PFSK-1 (cell line): ENCODE data around the gene EXOSC2.

Source experiments
- FOXP2 ChIP-seq: optimal IDR thresholded peaks from 2 replicates; pipeline ENCODE3; 2011; ENCODE audit warnings: borderline replicate concordance, control low read depth, inconsistent platforms; ENCODE audit not compliant: insufficient read depth; ENCODE audit errors: extremely low read length, extremely low read depth
- POLR2AphosphoS5 ChIP-seq: IDR thresholded peaks from 2 replicates; pipeline ENCODE4 v1.6.1; 2012; ENCODE audit warnings: low read depth, mild to moderate bottlenecking, control low read depth, low read length, moderate library complexity
- SIN3A ChIP-seq: IDR thresholded peaks from 2 replicates; pipeline ENCODE4 v1.6.1; 2012; ENCODE audit warnings: mild to moderate bottlenecking, low read length, moderate library complexity, borderline replicate concordance; ENCODE audit not compliant: insufficient read depth
- TAF1 ChIP-seq: IDR thresholded peaks from 2 replicates; pipeline ENCODE4 v1.6.1; 2012; ENCODE audit warnings: low read length, control low read depth, borderline replicate concordance; ENCODE audit not compliant: insufficient read depth
- TF ChIP-seq, protein P1 (sequence below), 2 experiments: IDR thresholded peaks; 2 replicates each; pipeline versions ENCODE4 v1.6.1 to v1.8.0; 2011 to 2012; ENCODE audit warnings: low read depth in 2 of 2, low read length in 2 of 2, control low read depth in 1 of 2, inconsistent platforms in 1 of 2, mild to moderate bottlenecking in 1 of 2, moderate library complexity in 1 of 2; ENCODE audit not compliant: insufficient read depth in 1 of 2

The EXOSC2 gene

DNA sequence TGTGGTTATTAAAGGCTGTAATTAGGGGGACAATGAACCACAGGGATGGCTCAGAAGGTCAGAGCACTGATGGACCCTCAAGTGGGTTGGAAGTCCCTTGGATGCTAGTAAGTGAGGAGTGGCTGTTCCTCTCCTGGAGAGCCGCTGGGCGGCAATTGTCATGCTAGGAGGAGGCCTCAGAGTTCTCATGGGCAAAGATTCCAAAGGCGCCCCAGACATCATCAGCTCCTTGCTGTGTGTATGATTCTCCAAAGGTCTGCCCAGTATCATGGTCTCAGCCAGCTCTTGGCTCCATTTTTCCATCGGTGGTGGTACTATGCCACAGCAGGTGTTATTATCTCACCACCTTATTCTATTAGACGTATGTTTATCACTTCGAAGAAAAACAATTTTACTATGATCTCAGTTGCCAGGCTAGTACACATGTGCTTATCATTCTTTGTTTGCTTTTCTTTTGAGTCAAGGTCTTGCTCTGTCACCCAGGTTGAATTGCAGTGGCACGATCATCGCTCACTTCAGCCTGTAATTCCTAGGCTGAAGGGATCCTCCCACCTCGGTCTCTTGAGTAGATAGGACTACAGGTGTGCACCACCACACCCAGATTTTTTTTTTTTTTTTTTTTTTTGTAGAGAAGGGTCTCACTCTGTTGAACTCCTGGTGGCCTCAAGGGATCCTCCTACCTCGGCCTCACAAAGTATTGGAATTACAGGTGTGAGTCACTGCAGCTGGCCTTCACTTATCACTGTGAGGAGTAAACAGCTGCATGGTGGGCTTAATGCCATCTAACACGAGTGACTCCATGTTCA, 46.8 kb downstream of the EXOSC2 start:
- TF ChIP-seq POLR2AphosphoS5 (no peak), FOXP2 (no peak), TAF1 (no peak), SIN3A (no peak)
- TF ChIP-seq, protein P1, sequence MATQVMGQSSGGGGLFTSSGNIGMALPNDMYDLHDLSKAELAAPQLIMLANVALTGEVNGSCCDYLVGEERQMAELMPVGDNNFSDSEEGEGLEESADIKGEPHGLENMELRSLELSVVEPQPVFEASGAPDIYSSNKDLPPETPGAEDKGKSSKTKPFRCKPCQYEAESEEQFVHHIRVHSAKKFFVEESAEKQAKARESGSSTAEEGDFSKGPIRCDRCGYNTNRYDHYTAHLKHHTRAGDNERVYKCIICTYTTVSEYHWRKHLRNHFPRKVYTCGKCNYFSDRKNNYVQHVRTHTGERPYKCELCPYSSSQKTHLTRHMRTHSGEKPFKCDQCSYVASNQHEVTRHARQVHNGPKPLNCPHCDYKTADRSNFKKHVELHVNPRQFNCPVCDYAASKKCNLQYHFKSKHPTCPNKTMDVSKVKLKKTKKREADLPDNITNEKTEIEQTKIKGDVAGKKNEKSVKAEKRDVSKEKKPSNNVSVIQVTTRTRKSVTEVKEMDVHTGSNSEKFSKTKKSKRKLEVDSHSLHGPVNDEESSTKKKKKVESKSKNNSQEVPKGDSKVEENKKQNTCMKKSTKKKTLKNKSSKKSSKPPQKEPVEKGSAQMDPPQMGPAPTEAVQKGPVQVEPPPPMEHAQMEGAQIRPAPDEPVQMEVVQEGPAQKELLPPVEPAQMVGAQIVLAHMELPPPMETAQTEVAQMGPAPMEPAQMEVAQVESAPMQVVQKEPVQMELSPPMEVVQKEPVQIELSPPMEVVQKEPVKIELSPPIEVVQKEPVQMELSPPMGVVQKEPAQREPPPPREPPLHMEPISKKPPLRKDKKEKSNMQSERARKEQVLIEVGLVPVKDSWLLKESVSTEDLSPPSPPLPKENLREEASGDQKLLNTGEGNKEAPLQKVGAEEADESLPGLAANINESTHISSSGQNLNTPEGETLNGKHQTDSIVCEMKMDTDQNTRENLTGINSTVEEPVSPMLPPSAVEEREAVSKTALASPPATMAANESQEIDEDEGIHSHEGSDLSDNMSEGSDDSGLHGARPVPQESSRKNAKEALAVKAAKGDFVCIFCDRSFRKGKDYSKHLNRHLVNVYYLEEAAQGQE (IDR thresholded peaks at IDR 0.05; ENCODE audit: insufficient read depth in 1 of 2, low read depth in 2 of 2, low read length in 2 of 2), result no peak

- no peak for TF ChIP-seq FOXP2
- no peak for TF ChIP-seq TAF1
- TF ChIP-seq, protein P1 (IDR thresholded peaks at IDR 0.05; ENCODE audit: insufficient read depth in 1 of 2, low read depth in 2 of 2, low read length in 2 of 2), result no peak
- no peak for TF ChIP-seq POLR2AphosphoS5
Observed at GRCh38 chr9:130741024-130741305, 47.4 kb downstream of the EXOSC2 start.

DNA sequence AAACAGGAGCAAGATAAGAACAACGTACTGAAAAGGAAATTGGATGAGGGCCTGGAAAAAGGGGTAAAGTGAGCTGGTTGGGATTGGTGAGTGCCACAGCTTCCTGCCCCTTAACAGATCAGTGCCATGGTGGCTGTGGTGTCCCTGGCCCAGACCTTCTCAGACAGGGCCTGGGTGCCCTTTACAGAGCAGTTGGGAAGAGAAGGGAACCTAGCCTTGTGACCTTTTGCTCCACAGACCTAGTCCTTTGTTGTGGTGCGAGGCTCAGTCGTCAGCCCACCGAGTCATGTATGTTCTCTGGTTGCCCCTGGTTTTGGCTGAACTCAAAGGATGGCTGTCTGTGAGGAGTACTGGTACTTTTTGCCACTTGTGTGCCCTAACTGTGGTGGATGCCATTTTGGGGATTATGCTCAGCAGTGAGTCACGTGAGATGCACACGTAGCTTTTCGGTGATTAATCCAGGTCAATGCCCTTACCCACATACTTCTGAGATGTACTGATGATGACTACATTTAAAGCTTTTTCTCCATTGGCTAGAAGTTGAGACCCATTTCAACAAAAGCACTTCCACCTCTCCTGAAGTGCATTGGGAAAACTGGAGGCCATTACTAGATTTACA, 48.4 kb downstream of the EXOSC2 start:
- TF ChIP-seq POLR2AphosphoS5, result no peak
- TF ChIP-seq, protein P1 (IDR thresholded peaks at IDR 0.05; ENCODE audit: insufficient read depth in 1 of 2, low read depth in 2 of 2, low read length in 2 of 2), result no peak
- TF ChIP-seq FOXP2, result no peak
- no peak for TF ChIP-seq SIN3A
- no peak for TF ChIP-seq TAF1

GRCh38 chr9:130743656-130744055, 50.1 kb downstream of the EXOSC2 start:
- TF ChIP-seq POLR2AphosphoS5 (no peak), TAF1 (no peak), FOXP2 (no peak), SIN3A (no peak)
- TF ChIP-seq, protein P1 (IDR thresholded peaks at IDR 0.05; ENCODE audit: insufficient read depth in 1 of 2, low read depth in 2 of 2, low read length in 2 of 2), result no peak
